WERI-Rb-1 (cell line): ENCODE results near the gene CLDN14.

Source experiments
- DNase-seq: peaks from one replicate; pipeline ENCODE4 v3.0.0-alpha.2; 2020
- H3K27ac ChIP-seq: fragments of 250-450 bp; sonication (Bioruptor Pico); 2 replicates; pipeline ENCODE4 v1.5.1; 2020; ENCODE audit warnings: mild to moderate bottlenecking, moderate library complexity
- H3K27me3 ChIP-seq: fragments of 250-450 bp; sonication (Bioruptor Pico); 2 replicates; pipeline ENCODE4 v1.5.1; 2021; ENCODE audit warnings: mild to moderate bottlenecking, low read depth, moderate library complexity; ENCODE audit not compliant: insufficient read depth, severe bottlenecking
- H3K36me3 ChIP-seq: fragments of 250-450 bp; sonication (Bioruptor Pico); 2 replicates; pipeline ENCODE4 v1.5.1; 2020; ENCODE audit warnings: mild to moderate bottlenecking, moderate library complexity
- H3K4me3 ChIP-seq: 2 replicates; pipeline ENCODE4 v1.5.1; 2011; ENCODE audit warnings: low read depth, mild to moderate bottlenecking, control low read depth, low read length
- H3K9me3 ChIP-seq: fragments of 250-450 bp; sonication (Bioruptor Pico); 2 replicates; pipeline ENCODE4 v1.5.1; 2021; ENCODE audit warnings: mild to moderate bottlenecking, moderate library complexity; ENCODE audit not compliant: severe bottlenecking
- CTCF ChIP-seq: IDR thresholded peaks from 2 replicates; pipeline ENCODE4 v1.5.1; 2011; ENCODE audit warnings: low read depth, mild to moderate bottlenecking, control low read depth, inconsistent platforms, low read length

CLDN14 gene

GRCh38 chr21:36486246-36486645 lies 6.3 kb upstream of the CLDN14 start:
- H3K9me3 ChIP-seq, result no peaks in the 10 kb centered on the region
- no peak for DNase-seq
- H3K27ac ChIP-seq, result no peak overlapping the region
- H3K4me3 ChIP-seq, result no peak overlapping the region
- no peaks in the 10 kb centered on the region for H3K27me3 ChIP-seq
- TF ChIP-seq CTCF, result no peak
- no peaks in the 10 kb centered on the region for H3K36me3 ChIP-seq

- DNase-seq, result no peak
- Histone ChIP-seq H3K27me3 (no peaks in the 10 kb centered on the region), H3K4me3 (no peak overlapping the region), H3K27ac (no peak overlapping the region), H3K9me3 (no peaks in the 10 kb centered on the region), H3K36me3 (no peaks in the 10 kb centered on the region)
- no peak for TF ChIP-seq CTCF
These were observed 5.6 kb upstream of the CLDN14 start for GRCh38 chr21:36485476-36485875.

GRCh38 chr21:36483095-36483494 lies 3.2 kb upstream of the CLDN14 start:
- Histone ChIP-seq H3K27ac (no peak overlapping the region), H3K4me3 (no peak overlapping the region), H3K36me3 (no peaks in the 10 kb centered on the region), H3K27me3 (no peaks in the 10 kb centered on the region), H3K9me3 (no peaks in the 10 kb centered on the region)
- DNase-seq, result no peak
- no peak for TF ChIP-seq CTCF

GRCh38 chr21:36482673-36483072 lies 2.8 kb upstream of the CLDN14 start:
- no peak overlapping the region for H3K27ac ChIP-seq
- H3K36me3 ChIP-seq, result no peaks in the 10 kb centered on the region
- DNase-seq, result no peak
- H3K9me3 ChIP-seq, result no peaks in the 10 kb centered on the region
- no peak for TF ChIP-seq CTCF
- H3K4me3 ChIP-seq, result no peak overlapping the region
- H3K27me3 ChIP-seq, result no peaks in the 10 kb centered on the region

GRCh38 chr21:36482181-36482580 lies 2.3 kb upstream of the CLDN14 start:
- Histone ChIP-seq H3K4me3 (no peak overlapping the region), H3K27ac (no peak overlapping the region), H3K9me3 (no peaks in the 10 kb centered on the region), H3K36me3 (no peaks in the 10 kb centered on the region), H3K27me3 (no peaks in the 10 kb centered on the region)
- no peak for DNase-seq
- no peak for TF ChIP-seq CTCF

- Histone ChIP-seq H3K27ac (no peak overlapping the region), H3K9me3 (no peaks in the 10 kb centered on the region), H3K4me3 (no peak overlapping the region), H3K27me3 (no peaks in the 10 kb centered on the region), H3K36me3 (no peaks in the 10 kb centered on the region)
- no peak for TF ChIP-seq CTCF
- no peak for DNase-seq
These were observed 1.7 kb upstream of the CLDN14 start for GRCh38 chr21:36481639-36482038.
